Purkinje cell (primary cell): ENCODE measurements around the gene DCAF4L1. TPM values are rescaled to one million over a fixed set of nuclear protein-coding genes. Genes with fewer than 3 reads are reported as not detected.

Experiments
- polyA plus RNA-seq: library from polyadenylated mRNA; unstranded; fragments of >200 nt; fragmentation: Nextera tagmentation; gene quantifications from 2 replicates; pipeline ENCODE4 v1.2.1, GENCODE V29; 2014

The DCAF4L1 gene
- polyA plus RNA-seq, result 0.04 and 0.15 TPM in 2 replicates

GRCh38 chr4:41981456-41981855, at the start of gene DCAF4L1:
DCAF4L1 (plus strand) TSS chr4:41981756; CDS start chr4:41981793, 37 bp downstream.

GRCh38 chr4:41934901-41935651, 46.5 kb upstream of the DCAF4L1 start, which contains the start of gene TMEM33:
TMEM33 (plus strand) TSS chr4:41935429; CDS start chr4:41935485, 56 bp downstream.

GRCh38 chr4:41990365-41991111, 9.0 kb downstream of the DCAF4L1 start, which contains the start of gene SLC30A9:
SLC30A9 (plus strand) TSS chr4:41990530; CDS start chr4:41990652, 122 bp downstream.

Other genes starting within 250 kb of the DCAF4L1 start
- gene PHOX2B, start 233.0 kb upstream of the DCAF4L1 start, polyA plus RNA-seq, result not detected in 2 replicates
- 46.7 and 53.1 TPM in 2 replicates for gene TMEM33, start 46.3 kb upstream of the DCAF4L1 start, polyA plus RNA-seq
- gene SLC30A9, start 8.8 kb downstream of the DCAF4L1 start, polyA plus RNA-seq, result 48.5 and 51.2 TPM in 2 replicates
- gene BEND4, start 170.9 kb downstream of the DCAF4L1 start, polyA plus RNA-seq, result 0.30 TPM in 1 of 2 replicates, not detected in the other